ENCODE data around the gene FAM53A.

FAM53A gene

GRCh38 chr4:1661695-1662094, 22.4 kb downstream of the FAM53A start:
- TF ChIP-seq CTCF (conservative IDR thresholded peaks at IDR 0.05; ENCODE audit: low read depth), result no peak
- POLR2A ChIA-PET (ENCODE audit: low non-redundant PET), result no interaction called here
- DNase-seq (ENCODE audit: low spot score), result no peak
- H3K27ac ChIP-seq, result no peak overlapping the region
- CTCF ChIA-PET, result no interaction called here

GRCh38 chr4:1660948-1661677, 23.0 kb downstream of the FAM53A start:
- no peak for TF ChIP-seq CTCF (conservative IDR thresholded peaks at IDR 0.05; ENCODE audit: low read depth)
- H3K27ac ChIP-seq, result no peak overlapping the region
- ChIA-PET POLR2A (ENCODE audit: low non-redundant PET) (interaction anchor here (0.7 kb wide), 1 partner anchor 18 kb away, joined by 4 read pairs; no protein-coding TSS in a partner anchor), CTCF (no interaction called here)
- DNase-seq (ENCODE audit: low spot score), result no peak

GRCh38 chr4:1659104-1660043, 24.7 kb downstream of the FAM53A start:
- CTCF ChIA-PET, result no interaction called here
- H3K27ac ChIP-seq, result no peak overlapping the region
- DNase-seq (ENCODE audit: low spot score), result no peak
- POLR2A ChIA-PET (ENCODE audit: low non-redundant PET), result no interaction called here
- TF ChIP-seq CTCF (conservative IDR thresholded peaks at IDR 0.05; ENCODE audit: low read depth), result no peak

DNA sequence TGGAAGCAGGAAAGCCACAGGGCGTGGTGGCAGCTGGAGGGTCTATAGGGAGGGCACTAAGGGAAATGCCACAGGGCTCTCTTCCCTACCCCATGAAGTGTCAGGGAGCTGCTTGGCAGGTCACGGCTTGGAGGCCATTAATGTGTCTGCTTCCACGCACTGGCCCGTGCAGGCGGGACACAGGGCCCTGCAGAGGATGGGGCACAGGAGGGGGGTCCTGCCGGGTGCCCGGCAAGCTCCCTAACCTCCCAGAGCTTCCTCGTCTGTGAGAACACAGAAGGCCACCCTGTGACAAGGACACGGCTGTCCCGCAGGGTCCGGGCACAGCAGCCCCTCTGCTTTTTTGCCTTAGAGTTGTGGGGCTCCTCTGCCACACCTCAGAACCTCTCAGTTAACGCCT, 25.5 kb downstream of the FAM53A start:
- POLR2A ChIA-PET (ENCODE audit: low non-redundant PET), result no interaction called here
- H3K27ac ChIP-seq, result no peak overlapping the region
- CTCF ChIA-PET, result no interaction called here
- no peak for DNase-seq (ENCODE audit: low spot score)
- no peak for TF ChIP-seq CTCF (conservative IDR thresholded peaks at IDR 0.05; ENCODE audit: low read depth)

DNA sequence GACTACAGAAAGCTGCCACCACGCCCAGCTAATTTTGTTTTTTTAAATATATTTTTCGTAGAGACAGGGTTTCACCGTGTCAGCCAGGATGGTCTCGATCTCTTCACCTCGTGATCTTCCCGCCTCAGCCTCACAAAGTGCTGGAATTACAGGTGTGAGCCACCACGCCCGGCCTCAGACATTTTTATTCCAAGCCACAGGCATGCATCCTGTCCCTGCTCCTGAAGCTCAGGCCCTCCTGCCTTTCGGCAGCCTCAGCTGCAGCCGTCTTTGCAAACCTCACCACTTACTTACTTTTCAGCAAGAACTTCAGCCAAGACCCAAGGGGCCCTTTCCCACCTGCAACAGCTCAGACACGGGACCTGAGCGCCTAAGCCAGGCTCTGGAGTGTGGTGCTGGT, 26.0 kb downstream of the FAM53A start:
- no peak overlapping the region for H3K27ac ChIP-seq
- ChIA-PET CTCF (interaction anchor here (0.6 kb wide), 1 partner anchor 265 kb away, joined by 3 read pairs; no protein-coding TSS in a partner anchor), POLR2A (ENCODE audit: low non-redundant PET) (no interaction called here)
- no peak for DNase-seq (ENCODE audit: low spot score)
- TF ChIP-seq CTCF (conservative IDR thresholded peaks at IDR 0.05; ENCODE audit: low read depth), result no peak

- no peak for DNase-seq (ENCODE audit: low spot score)
- TF ChIP-seq CTCF (conservative IDR thresholded peaks at IDR 0.05; ENCODE audit: low read depth), result no peak
- no peak overlapping the region for H3K27ac ChIP-seq
- POLR2A ChIA-PET (ENCODE audit: low non-redundant PET), result no interaction called here
- CTCF ChIA-PET, result no interaction called here
Observed at GRCh38 chr4:1656986-1657385, 27.1 kb downstream of the FAM53A start.
